Measurements from ENCODE around the gene RFLNA.

Gene RFLNA

GRCh38 chr12:124283326-124283725 lies 11.6 kb upstream of the RFLNA start:
- no peak overlapping the region for H3K27ac ChIP-seq
- TF ChIP-seq CTCF (conservative IDR thresholded peaks at IDR 0.05), result no peak

GRCh38 chr12:124284368-124284767 lies 10.5 kb upstream of the RFLNA start:
- no peak for TF ChIP-seq CTCF (conservative IDR thresholded peaks at IDR 0.05)
- H3K27ac ChIP-seq, result no peak overlapping the region

- no peak for TF ChIP-seq CTCF (conservative IDR thresholded peaks at IDR 0.05)
- no peak overlapping the region for H3K27ac ChIP-seq
Measured at GRCh38 chr12:124286414-124286813, 8.5 kb upstream of the RFLNA start.

- no peak overlapping the region for H3K27ac ChIP-seq
- TF ChIP-seq CTCF (conservative IDR thresholded peaks at IDR 0.05), result no peak
Measured at GRCh38 chr12:124286971-124287370, 7.9 kb upstream of the RFLNA start.

GRCh38 chr12:124289634-124290600 lies 5.0 kb upstream of the RFLNA start:
- no peak overlapping the region; the same call in 1 of the 2 replicates for H3K27ac ChIP-seq
- TF ChIP-seq CTCF (conservative IDR thresholded peaks at IDR 0.05), result no peak

GRCh38 chr12:124292385-124292784 lies 2.5 kb upstream of the RFLNA start:
- TF ChIP-seq CTCF (conservative IDR thresholded peaks at IDR 0.05), result no peak

GRCh38 chr12:124293286-124294003 lies 1.4 kb upstream of the RFLNA start:
- H3K27ac ChIP-seq, result no peak overlapping the region
- no peak for TF ChIP-seq CTCF (conservative IDR thresholded peaks at IDR 0.05)

More at GRCh38 chr12:124292385-124292784, 2.5 kb upstream of the RFLNA start:
- no peak overlapping the region for H3K27ac ChIP-seq
